DND-41 (cell line): ENCODE data around the gene GADL1.

Source experiments
- ATAC-seq: fragments of 200-7000 bp; cut with Tn5 transposase; 3 replicates; pipeline ENCODE4 v1.9.1; 2021; ENCODE audit warnings: low read depth; ENCODE audit not compliant: insufficient read depth
- DNase-seq: peaks from one replicate; pipeline ENCODE4 v3.0.0-alpha.2; 2020
- H2AFZ ChIP-seq: 2 replicates; pipeline ENCODE4 v1.6.0; 2012; ENCODE audit warnings: low read depth, low read length
- H3K27ac ChIP-seq: 2 replicates; pipeline ENCODE4 v1.5.1; 2012; ENCODE audit warnings: low read length, inconsistent platforms
- H3K27me3 ChIP-seq: fragments of 200-600 bp; sonication (generic); 2 replicates; pipeline ENCODE4 v1.6.0; 2012; ENCODE audit warnings: low read length, mild to moderate bottlenecking, inconsistent platforms; ENCODE audit not compliant: insufficient read depth, poor library complexity
- H3K36me3 ChIP-seq: 2 replicates; pipeline ENCODE4 v1.5.1; 2012; ENCODE audit warnings: low read length, inconsistent platforms; ENCODE audit not compliant: insufficient read depth
- H3K4me1 ChIP-seq: 2 replicates; pipeline ENCODE4 v1.5.1; 2012; ENCODE audit warnings: mild to moderate bottlenecking, low read length; ENCODE audit not compliant: insufficient read depth
- H3K4me2 ChIP-seq: 2 replicates; pipeline ENCODE4 v1.6.0; 2012; ENCODE audit warnings: mild to moderate bottlenecking, moderate library complexity, low read length, inconsistent platforms; ENCODE audit not compliant: insufficient read depth
- H3K4me3 ChIP-seq, 2 experiments: fragments of 200-600 bp in 1 of 2; shearing (Covaris generic) in 1 of 2; 2 replicates each; pipeline ENCODE4 v1.5.1; 2012 to 2016; ENCODE audit warnings: inconsistent platforms in 2 of 2, low read length in 2 of 2, mild to moderate bottlenecking in 2 of 2, low read depth in 1 of 2, moderate library complexity in 1 of 2
- H3K79me2 ChIP-seq: 2 replicates; pipeline ENCODE4 v1.6.0; 2012; ENCODE audit warnings: low read length, inconsistent platforms; ENCODE audit not compliant: insufficient read depth
- H3K9ac ChIP-seq: 2 replicates; pipeline ENCODE4 v1.6.0; 2012; ENCODE audit warnings: low read depth, mild to moderate bottlenecking, inconsistent platforms, low read length, moderate library complexity
- H3K9me3 ChIP-seq: 2 replicates; pipeline ENCODE4 v1.5.1; 2012; ENCODE audit warnings: low read length, moderate library complexity, mild to moderate bottlenecking, inconsistent platforms; ENCODE audit not compliant: insufficient read depth, severe bottlenecking
- H4K20me1 ChIP-seq: 2 replicates; pipeline ENCODE4 v1.6.0; 2012; ENCODE audit warnings: low read length; ENCODE audit not compliant: insufficient read depth
- EZH2 ChIP-seq: IDR thresholded peaks from 3 replicates; pipeline ENCODE4 v1.6.1; 2012; ENCODE audit warnings: borderline replicate concordance, low read depth, mild to moderate bottlenecking, moderate library complexity, low read length, inconsistent platforms; ENCODE audit not compliant: severe bottlenecking
- TF ChIP-seq, protein P1 (sequence below): IDR thresholded peaks from 2 replicates; pipeline ENCODE4 v1.5.1; 2012; ENCODE audit warnings: borderline replicate concordance, low read length, moderate library complexity, mild to moderate bottlenecking; ENCODE audit not compliant: poor library complexity, severe bottlenecking; ENCODE audit errors: extremely low read depth

The GADL1 gene

DNA sequence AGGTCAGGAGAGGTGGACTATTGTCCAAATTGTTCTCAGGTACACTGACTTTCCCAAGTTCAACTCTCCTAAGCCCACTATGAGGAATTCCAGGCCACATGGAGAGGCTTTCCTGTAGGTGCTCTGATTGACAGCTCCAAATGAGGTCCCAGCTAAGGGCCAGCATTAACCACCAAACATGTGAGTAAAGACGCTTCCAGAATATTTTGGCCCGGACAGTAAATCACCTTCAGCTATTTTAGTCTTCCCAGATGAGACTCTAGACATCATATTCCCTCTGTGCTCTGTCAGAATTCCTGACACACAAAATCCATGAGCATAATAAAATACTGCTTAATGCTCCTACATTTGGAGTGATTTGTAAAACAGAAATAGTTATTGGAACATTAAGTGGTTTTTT lies 152.6 kb downstream of the GADL1 start:
- TF ChIP-seq, protein P1, sequence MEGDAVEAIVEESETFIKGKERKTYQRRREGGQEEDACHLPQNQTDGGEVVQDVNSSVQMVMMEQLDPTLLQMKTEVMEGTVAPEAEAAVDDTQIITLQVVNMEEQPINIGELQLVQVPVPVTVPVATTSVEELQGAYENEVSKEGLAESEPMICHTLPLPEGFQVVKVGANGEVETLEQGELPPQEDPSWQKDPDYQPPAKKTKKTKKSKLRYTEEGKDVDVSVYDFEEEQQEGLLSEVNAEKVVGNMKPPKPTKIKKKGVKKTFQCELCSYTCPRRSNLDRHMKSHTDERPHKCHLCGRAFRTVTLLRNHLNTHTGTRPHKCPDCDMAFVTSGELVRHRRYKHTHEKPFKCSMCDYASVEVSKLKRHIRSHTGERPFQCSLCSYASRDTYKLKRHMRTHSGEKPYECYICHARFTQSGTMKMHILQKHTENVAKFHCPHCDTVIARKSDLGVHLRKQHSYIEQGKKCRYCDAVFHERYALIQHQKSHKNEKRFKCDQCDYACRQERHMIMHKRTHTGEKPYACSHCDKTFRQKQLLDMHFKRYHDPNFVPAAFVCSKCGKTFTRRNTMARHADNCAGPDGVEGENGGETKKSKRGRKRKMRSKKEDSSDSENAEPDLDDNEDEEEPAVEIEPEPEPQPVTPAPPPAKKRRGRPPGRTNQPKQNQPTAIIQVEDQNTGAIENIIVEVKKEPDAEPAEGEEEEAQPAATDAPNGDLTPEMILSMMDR: no peak
- no peak for TF ChIP-seq EZH2
- ATAC-seq (no peak), DNase-seq (no peak)
- Histone ChIP-seq H3K9me3 (no peaks in the 10 kb centered on the region), H3K36me3 (no peaks in the 10 kb centered on the region), H3K27ac (no peak overlapping the region), H3K4me2 (no peak overlapping the region), H3K9ac (no peak overlapping the region), H4K20me1 (no peaks in the 10 kb centered on the region), H3K4me1 (peaks cover 11% of the 10 kb centered on the region), H3K27me3 (no peaks in the 10 kb centered on the region), H3K79me2 (no peaks in the 10 kb centered on the region), H3K4me3 (no peak overlapping the region), H2AFZ (no peak overlapping the region)

DNA sequence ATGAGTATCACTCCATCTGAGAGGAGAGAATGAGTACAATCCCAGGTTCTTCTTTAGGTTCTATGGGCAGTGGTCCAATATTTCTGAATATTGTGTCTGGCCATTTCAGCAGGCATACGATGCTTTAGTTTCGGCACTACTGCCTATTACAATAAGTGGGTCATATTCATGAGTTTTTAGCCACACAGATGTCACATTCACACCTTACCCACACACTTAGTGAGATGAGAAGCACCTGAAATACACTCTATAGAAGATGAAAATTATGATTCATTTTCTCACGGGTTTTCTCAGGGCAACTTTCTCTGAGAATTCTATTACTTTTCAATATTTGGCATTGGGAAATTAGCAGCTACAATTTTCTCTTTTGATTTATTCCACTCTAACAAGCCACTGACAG lies 155.9 kb downstream of the GADL1 start:
- Histone ChIP-seq H3K27ac (no peak overlapping the region), H3K4me3 (no peak overlapping the region), H4K20me1 (no peaks in the 10 kb centered on the region), H3K9ac (no peak overlapping the region), H3K27me3 (no peaks in the 10 kb centered on the region), H3K36me3 (no peaks in the 10 kb centered on the region), H3K4me1 (peaks cover 9% of the 10 kb centered on the region), H3K4me2 (no peak overlapping the region), H3K79me2 (no peaks in the 10 kb centered on the region), H2AFZ (no peak overlapping the region), H3K9me3 (no peaks in the 10 kb centered on the region)
- no peak for DNase-seq
- ATAC-seq: no peak
- TF ChIP-seq EZH2: no peak
- TF ChIP-seq, protein P1: no peak

DNA sequence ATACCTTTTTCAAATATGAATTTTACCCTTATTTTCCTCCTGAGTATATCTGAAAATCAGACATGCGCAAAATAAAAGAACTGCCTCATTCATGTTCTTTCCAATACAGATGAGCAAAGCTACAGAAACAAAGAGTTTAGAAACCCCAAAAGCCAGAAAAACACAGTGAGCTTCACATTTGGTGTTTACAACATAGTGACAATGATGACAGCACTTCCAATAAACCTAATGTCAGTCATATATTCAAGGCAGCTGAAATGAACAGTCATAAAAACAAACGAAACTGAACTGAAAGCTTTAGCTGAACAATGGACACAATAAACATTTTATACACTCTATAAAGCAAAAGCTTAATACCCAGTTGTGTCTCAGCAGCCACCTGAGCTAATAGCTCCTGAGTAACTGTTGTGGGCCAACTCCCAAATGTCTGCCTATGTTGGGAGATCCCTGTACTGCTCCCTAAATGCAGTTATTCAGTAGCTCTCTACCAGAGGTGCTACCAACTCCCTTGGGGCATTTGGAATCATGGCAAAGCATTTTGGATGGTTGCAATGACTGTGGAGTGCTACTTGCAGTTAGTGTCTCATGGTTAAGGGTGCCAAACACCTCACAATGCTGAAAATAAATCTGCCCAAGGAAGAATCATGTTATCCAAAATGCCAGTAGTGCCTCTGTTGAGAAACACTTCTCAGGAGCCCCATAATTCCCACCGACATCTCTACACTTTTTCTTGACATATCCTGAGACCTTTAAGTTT lies 156.5 kb downstream of the GADL1 start:
- no peak overlapping the region for H3K4me2 ChIP-seq
- no peaks in the 10 kb centered on the region for H3K79me2 ChIP-seq
- H3K4me1 ChIP-seq: peaks cover 4% of the 10 kb centered on the region
- no peak overlapping the region for H3K27ac ChIP-seq
- TF ChIP-seq, protein P1: no peak
- TF ChIP-seq EZH2: no peak
- no peak overlapping the region; the same call in 1 of the 2 replicates for H2AFZ ChIP-seq
- H3K36me3 ChIP-seq: no peaks in the 10 kb centered on the region
- H3K4me3 ChIP-seq: no peak overlapping the region
- ATAC-seq (no peak), DNase-seq (no peak)
- H3K9ac ChIP-seq: no peak overlapping the region
- H3K9me3 ChIP-seq: no peaks in the 10 kb centered on the region
- no peaks in the 10 kb centered on the region for H3K27me3 ChIP-seq
- H4K20me1 ChIP-seq: no peaks in the 10 kb centered on the region
